ENCODE results near the gene AIFM1.

The AIFM1 gene

DNA sequence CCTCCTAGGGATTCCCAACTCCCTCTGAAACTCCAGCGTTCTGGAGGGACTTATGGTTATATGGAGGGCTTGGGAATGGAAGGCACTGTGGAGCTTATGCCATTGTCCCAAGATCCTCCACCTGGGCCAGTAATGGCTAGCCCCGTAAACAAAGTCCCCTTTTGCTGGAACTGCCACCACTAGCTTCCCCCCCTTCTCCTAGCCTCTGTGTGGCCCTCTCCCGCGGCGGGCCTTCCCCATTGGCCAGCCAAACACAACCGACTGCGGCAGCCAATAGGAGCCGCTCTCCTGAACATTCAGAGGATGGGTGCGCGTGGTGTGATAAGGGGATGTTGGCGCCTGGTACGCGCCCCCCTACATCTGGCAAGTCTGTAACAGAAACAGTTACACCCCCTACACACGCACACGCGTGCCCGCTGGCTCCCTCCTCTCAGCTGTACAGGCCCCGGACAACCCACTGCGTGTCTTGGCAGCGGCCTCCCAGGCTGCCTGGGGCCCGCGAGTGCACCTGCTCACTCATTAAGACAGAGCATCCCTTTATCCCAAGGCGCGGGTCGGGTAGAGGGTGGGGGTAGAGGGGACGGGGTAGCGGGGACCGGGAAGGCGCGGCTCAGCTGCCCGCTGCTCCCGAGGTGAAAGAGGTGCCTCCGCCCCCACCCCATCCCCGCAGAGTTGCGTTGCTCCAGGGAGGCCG lies 5.3 kb upstream of the AIFM1 start:
- DNase-seq: peak; percentile 84

DNA sequence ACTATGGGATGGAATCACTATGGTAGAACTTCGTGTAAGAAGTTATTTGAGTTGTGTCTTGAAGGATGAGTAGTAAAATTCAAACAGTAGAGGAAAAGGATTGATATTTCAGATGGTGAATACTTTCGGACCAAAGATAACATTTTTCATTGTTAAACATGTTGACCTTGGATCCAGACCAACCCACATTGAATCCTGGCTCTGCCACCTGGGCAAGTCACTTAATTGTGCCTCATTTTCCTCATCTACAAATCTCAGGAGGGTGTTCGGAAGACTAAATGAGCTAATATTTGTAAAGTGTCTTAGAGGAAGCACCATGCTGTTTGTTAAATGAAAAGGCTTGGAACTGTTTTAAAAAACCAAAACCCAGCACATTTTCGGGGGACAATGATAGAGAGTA lies 1.4 kb upstream of the AIFM1 start:
- no peak for DNase-seq

DNA sequence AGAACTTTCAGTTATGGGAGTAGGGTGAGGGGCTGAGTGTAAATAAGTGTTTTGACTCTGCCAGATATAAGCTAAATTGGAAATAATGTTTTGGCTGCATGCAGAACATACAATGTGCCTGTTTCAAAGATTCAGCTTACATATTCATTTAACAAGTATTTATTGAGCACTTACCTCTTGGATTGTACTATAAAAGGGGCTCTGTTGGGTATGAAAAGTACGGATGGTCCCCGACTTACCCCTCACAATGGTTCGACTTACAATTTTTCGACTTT lies 799 bp upstream of the AIFM1 start:
- no peak for DNase-seq

DNA sequence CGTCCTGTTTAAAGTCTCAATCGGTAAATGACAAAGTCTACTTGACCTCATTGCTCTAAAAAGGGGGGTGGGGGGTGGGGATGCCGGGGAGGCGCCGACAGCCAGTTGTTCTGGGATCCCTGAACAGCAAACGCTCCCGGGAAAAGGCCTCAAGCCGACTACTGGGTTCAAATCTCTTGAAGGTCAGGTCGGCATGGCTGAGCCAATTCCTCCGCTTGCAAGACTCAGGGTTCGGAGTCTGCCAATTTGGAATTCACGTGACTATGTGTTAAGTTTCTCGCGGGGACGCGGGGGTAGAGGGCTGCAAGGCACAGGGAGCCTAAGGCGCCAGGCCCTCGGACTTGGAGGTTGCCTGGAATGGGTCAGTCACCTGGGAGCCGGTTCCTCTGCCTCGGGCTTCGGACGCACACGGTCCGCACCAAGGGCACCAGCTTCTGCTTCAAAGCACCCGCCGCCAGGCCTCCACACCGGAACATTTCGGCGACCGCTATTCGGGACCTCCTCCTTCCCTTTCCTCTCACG lies 399 bp downstream of the AIFM1 start:
- no peak for DNase-seq

DNA sequence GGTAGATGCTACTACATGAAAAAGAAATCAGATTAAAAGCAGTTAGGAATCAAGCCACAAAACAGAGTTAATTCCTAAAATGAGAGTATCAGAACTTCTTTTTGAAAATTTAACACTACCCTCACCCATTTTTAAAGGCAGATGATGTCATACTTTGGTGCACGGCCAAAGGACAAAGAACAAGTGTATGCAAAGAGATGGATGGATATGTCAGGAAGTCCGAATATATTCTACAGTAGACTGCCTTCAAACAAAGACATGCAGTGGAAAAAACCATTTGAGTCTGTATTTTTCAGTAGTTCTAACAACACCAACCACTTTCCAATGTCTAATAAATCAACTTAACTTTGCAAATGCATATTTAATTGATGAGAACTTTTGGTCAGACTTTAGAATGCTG lies 2.2 kb downstream of the AIFM1 start:
- no peak for DNase-seq

DNA sequence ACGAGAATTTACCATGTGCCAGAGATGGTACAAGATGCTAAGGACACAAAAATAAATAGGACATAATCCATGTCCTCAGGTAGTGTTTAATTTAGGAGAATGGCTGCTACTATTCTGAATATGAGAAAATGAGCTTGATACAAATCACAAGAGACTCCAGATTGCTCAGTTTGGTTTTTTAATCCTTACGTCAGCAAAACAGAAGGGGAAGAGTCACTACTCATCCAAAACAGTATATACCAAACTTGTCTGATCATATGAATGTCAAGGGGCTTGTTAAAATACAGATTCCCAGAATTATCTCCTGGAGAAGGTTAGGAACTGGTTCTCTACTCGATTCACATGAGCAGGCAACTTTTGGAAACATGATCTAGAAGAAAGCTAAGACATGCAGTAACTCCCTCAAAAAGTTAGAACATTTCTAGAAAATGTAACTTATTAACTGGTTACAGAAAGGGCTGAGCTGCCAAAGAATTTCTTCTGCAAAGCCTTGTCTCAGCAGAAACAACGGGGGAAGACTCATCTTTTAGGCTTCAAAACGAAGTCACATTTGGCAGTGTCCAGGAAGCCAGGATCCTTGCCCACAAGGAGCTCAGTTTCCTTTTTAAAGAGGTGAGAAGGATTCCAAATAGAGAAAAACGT lies 3.4 kb downstream of the AIFM1 start:
- DNase-seq: no peak

DNA sequence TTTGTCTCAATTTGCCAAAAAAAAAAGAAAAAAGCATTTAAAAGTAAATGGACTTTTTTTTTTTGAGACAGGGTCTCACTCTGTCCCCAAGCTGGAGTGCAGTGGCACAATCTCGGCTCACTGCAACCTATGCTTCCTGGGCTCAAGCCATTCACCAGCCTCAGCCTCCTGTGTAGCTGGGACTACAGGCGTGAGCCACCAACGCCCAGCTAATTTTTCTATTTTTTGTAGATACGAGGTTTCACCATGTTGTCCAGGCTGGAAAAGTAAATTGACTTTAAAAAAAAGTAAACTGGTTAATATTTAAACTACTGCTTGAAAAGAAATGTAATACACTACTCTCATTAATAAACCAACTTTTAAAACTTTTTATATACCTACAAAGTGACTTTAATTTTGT lies 5.9 kb downstream of the AIFM1 start:
- no peak for DNase-seq

DNA sequence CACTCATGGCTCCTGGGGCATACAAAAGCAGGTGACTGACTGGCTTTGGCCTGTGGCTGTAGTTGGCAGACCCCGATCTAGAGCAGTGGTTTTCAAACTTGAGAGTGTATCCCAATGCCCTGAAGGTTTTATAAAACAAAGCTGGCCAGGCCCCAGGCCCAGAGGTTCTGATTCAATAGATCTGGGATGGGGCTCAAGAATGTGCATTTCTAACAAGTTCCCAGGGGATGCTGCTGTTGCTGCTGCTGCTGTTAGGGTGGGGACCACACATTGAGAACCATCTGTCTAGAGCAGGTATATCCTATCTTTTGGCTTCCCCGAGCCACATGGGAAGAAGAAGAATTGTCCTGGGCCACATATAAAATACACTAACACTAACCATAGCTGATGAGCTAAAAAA lies 7.3 kb downstream of the AIFM1 start:
- DNase-seq: no peak

DNA sequence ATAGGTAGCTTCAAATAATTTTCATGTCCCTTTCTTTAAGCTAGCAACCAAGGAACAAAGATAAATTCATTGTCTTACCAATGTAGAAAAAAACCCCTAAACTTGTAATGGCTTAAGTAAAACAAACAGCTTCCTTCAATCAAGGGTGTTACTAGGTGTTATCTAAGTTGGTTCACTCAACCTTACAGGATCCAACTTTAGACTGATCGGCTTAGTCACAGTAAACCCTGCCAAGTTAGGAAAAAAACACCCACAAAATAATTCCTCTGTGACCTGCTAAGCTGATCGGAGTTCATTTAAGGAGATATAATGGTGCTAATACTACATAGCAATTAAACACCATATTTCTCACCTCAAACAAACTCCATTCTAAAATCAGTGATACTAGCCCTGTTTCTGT lies 10.1 kb downstream of the AIFM1 start:
- DNase-seq: no peak

DNA sequence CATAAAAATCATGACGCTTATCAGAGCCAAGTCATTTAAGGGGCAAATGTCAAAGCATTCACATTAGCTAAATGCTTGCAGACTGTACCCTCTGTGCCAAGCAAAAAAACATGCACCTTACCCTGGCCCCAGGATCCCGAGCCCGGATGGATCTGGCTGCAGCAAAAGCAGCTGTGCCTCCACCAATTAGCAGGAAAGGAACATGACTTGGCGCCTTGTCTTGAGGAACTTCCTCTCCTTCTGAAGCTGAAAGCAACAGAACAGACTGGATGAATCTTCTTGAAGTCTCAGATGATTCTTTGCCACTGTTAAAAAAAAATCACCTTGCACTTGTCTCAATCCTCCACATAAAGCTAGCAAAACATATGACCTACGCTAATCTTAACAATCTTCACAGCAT lies 18.0 kb downstream of the AIFM1 start:
- DNase-seq: no peak

DNA sequence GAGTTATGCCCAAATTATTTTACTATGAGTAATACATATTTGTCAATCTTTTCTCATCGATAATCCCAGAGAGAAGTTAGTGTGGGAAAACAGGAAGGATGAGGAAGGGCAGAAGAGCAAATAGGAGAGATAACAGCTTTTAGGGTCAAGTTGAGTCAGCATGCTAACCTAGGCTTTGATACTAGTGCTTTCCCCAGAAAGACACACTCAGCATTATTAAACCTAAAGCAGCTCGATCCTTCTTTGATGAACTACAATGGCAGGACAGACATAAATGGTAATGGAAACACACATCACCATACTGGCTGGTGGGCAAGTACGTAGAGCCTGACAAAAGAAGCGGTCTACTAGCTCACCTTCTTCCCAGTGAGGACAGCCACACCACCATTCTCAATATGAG lies 20.5 kb downstream of the AIFM1 start:
- DNase-seq: no peak

DNA sequence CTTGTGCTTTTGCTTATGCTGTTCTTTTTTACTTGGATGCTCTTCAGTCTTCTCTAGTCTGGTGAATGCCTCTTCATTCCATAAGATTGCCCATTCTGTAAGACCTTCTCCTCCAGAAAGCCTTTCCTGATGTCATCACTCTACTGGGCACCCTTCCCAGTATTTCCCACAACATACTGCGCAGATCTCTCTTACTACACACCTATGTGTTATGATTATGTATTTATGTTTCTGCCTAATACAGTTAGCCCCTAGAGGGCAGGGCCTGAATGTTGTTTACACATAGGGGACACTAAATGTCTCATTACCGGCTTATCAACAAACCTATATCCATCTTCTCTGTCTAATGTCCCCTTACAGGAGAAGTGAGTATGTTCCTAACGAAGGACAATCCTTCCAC lies 21.1 kb downstream of the AIFM1 start:
- DNase-seq: no peak

DNA sequence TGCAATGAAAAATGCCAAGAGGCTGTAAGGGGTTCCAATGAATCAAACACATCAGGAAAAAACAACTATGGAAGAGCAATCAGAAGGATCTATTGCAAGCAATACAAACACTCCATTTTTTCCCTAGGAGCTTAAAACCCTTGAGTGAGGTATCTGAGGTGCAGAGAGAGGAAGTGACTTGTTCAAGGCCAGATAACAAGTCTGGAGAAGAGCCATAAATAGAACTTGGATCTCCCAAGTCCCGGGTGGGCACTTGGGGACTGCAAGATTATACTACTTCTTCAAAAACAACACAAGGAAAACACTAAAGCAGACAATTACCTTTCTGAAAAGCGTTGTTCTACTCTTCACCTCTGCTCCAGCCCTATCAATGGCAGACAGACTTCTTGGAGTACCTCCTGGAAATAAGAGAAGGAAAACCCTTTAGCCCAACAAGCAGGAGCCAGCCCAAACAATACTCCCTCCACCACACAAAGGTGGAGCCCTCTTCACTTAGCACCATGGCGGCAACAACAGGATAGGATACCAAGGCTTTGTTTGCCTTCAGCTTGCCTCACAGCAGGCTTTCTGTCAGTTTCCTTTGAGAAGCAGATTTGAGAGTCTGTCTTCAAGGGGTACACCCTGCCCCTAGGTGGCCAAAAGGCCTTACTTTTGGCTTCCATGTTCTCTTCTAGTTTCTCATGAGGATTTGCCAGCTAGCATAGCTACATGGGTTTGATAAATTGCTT lies 26.0 kb downstream of the AIFM1 start:
- no peak for DNase-seq

DNA sequence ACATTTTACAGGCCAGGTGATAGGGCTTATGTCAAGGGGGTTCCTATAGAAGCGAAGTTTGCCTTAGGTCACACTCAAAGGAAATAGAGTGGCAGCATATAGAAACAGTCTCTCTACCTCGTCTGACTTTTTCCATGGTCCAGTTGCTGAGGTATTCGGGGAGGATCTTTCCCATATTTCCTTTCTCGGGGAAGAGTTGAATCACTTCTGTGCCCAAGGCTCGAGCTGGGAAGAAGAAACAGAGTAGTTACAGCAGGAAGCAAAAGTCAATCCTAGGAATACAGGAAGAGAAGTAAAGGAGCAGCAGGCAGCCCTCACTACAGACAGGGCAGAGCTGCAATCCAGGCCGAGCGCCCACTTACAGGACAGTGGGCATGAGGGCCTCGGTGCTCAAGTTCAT lies 28.7 kb downstream of the AIFM1 start:
- DNase-seq: no peak

DNA sequence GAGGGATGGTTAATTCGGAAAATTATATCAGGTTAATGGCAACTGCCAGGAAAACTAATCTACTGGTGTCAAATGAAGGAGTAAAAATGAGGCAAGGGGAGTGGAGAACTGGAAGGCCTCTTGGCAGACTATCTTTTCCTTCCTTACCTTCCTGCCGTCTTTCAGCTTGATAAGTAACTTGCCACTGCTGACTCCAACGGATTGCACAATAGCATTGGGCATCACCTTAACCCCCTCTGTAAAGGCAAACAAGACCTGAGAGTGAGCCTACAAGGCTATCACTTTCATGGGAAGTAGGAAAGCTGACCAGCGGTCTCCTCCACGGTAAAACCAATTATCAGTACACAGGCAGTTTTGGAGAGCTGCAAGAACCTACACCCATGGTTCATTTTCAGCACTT lies 29.1 kb downstream of the AIFM1 start:
- DNase-seq: no peak

DNA sequence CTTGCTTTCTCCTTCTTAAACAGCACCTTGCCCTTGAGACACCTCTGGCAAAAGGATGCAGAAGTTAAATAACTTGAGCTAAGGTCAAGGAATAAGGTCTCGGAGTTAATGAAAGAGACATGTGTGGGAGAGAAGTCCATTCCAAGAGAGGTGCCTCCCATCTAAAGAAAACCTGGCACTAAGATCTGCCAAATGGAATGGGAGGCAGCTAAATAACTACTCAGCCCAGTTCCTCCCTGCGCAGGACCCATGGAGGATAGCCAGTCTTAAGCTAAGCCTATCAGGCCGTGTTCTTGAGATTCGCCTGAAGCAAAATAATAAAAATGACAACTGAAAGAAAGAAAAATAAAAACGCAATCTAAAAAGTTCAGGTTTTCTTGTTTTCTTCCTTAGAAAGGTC lies 34.7 kb downstream of the AIFM1 start:
- no peak for DNase-seq

DNA sequence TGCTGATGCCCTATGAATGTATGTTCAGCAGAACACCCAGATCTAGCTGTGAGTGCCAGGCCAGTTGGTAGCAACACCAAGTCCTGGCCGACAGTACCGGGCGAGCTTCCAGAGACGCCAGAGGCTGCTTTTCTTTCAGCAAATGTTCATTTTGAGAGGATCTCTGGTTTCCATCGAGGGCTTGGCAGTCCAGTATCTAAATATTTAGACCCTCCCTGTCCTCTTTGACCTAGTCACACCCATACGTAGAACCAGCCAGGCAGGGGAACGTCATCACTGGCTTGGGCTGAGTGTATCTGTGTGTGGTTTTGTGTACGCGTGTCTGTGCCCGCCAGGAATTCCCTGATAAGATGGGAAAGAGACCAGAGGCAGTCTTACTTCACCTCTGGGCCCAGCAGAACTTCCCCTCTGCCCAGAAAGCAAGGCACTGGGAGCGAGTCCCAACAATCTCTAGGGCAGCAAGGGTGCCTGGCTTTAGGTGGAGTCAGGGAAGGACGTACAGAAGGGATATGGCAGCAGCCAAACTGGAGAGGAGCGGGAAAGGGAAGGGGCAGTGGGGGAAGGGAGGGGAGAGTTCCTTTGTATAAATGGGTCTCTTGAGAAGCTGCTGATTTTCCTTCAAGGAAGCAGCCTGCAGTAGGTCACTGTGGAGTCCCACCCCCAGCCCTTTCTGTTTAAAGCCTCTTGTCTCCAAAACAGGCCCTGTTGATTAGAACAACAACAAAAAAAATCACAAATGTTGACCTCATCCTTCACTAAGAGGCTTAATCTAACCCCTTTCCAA lies 40.4 kb downstream of the AIFM1 start:
- no peak for DNase-seq

DNA sequence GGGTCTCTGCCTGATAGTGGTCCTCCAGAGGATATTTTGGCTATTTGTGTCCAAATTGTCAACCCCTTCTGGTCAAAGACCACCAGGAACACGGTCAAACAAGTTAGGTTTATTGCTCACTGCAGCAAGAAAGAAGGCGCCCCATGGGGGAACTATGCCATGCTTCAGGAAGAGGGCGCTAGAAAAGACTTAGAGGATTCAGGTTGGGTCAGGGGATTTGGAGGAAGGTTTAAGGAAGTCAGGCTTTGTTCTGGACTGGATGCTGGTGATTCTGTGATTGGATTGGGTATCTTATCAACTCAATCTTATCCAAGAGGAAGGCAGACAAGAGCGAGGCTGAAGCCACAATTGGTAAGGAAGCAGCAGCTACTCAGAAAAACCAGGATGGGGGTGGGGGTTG lies 41.1 kb downstream of the AIFM1 start:
- no peak for DNase-seq

DNA sequence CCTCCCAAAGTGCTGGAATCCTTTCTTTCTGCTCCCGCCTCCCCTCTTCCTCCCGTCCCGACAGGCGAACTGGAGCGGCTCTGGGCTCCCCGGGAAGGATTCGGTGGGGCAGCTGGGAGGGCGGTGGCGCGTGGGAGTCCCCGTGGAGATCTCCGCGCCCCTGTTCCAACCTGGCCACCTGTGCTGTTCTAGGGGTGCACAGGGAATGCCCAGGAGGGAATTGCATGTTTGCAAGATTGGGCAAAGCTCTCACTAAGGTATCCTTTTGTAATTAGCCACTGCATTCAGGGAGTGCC lies 44.2 kb downstream of the AIFM1 start:
- no peak for DNase-seq

DNA sequence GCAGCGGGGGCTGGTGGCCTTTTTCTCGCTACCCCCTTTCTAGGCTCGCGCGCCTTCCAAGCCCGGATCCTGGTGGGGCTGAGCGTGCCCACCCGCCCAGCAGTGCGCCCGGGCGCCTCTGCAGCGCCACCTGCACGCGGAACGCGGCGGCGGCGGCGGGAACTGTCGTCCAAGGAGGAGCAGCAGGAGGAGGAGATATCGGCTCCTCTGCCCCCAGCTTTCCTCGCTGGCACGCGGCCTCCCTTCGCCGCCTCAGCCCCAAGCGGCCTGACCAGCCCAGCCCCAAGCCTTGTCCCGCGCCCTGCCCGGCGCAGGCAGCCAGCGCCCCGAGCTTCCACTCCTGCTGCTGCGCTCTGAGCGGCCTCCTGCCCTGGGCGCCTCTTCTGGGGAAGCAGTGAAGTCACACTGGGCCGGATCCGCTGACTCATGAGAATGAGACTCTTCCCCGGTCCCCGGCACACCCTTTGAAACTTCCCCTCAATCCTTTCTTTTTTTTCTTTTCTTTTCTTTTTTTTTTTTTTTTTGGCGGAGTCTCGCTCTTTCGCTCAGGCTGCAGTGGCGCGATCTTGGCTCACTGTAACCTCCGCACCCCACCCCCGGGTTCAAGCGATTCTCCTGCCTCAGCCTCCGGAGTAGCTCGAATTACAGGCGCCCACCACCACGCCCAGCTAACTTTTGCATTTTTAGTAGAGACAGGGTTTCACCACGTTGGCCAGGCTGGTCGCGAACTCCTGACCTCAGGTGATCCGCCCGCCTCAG lies 44.7 kb downstream of the AIFM1 start:
- no peak for DNase-seq

DNA sequence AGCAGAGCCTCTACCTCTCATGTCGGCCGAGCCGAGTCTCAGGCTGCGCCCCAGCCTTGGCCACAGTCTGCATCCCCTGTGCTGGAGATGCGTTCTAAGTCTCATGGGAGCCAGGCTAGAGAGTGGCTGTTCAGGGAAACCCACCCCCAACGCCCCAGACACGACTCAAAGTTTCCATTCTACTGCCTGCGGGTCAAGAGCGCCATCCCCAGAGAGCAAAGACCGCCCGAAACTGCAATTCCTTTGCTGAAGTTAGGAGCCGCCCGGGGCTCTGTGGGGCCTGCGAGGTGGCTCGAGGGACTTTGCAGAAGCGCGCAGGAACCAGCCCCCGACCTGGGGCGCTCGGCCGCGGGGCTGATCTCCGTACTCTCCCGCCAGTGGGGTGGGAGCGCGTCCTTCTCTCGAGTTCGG lies 45.3 kb downstream of the AIFM1 start:
- no peak for DNase-seq

DNA sequence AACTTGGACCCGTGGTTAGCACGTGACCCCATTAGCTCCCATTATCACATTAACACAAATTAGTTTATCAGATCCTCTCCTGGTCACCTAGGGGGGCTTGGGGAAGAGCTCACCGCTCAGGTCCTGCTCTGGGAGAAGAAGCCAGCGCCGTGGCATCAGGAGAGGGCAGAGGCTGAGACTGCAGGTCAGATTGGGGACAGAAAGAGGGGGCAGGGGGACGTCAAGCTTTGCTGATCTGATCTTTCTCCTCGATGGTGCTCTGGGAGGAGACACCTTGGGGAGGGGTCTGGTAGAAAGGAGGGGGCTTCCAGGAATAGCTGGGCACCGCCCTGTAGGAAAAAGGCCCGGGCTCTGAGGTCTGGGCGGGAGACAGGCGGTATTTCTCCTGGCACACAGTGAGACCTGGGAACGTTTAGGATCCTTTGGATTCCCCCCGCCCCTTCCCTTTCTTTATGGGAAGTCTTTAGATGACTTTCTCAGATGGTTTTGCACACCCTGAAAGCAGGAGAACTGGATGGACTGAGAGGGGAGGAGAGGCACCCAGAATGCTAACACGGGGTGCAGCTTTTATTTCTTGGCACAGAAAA lies 46.2 kb downstream of the AIFM1 start:
- DNase-seq: no peak

All from COR-L47 (cell line).